HEK293T (cell line): ENCODE results near the gene AMOTL2.

Experiments used
- CTCF ChIA-PET: fragments of 350-600 bp; formaldehyde crosslinking; extraction: SDS; loops from one replicate; lab custom pipeline; 2021; ENCODE audit warnings: antibody characterized with exemption, inconsistent platforms; lab: Yijun Ruan, JAX
- POLR2A ChIA-PET: fragments of 350-600 bp; formaldehyde crosslinking; extraction: SDS; loops from one replicate; lab custom pipeline; 2020; ENCODE audit warnings: antibody characterized with exemption, inconsistent platforms; lab: Yijun Ruan, JAX
- DNase-seq: peaks from one replicate; pipeline ENCODE4 v3.0.0; 2012; ENCODE audit warnings: mixed read lengths; ENCODE audit errors: extremely low spot score
- ARNT ChIP-seq: fragments of 450-650 bp; IDR thresholded peaks from 2 replicates; pipeline ENCODE4 v1.6.1; 2017; ENCODE audit warnings: mild to moderate bottlenecking
- BHLHE40 ChIP-seq: fragments of 450-650 bp; IDR thresholded peaks from 2 replicates; pipeline ENCODE4 v1.6.1; 2016; ENCODE audit warnings: mild to moderate bottlenecking, moderate library complexity, borderline replicate concordance
- CTBP1 ChIP-seq: fragments of 450-650 bp; IDR thresholded peaks from 2 replicates; pipeline ENCODE4 v1.6.1; 2016; ENCODE audit warnings: borderline replicate concordance
- ELF4 ChIP-seq: fragments of 450-650 bp; IDR thresholded peaks from 2 replicates; pipeline ENCODE4 v1.6.1; 2017; ENCODE audit warnings: antibody characterized with exemption
- FOXA1 ChIP-seq: fragments of 450-650 bp; IDR thresholded peaks from 2 replicates; pipeline ENCODE4 v1.6.1; 2016; ENCODE audit warnings: mild to moderate bottlenecking
- FOXK2 ChIP-seq: fragments of 450-650 bp; IDR thresholded peaks from 2 replicates; pipeline ENCODE4 v1.6.1; 2016; ENCODE audit warnings: mild to moderate bottlenecking
- FOXM1 ChIP-seq: fragments of 450-650 bp; IDR thresholded peaks from 2 replicates; pipeline ENCODE4 v1.6.1; 2017; ENCODE audit warnings: mild to moderate bottlenecking, borderline replicate concordance
- HDGF ChIP-seq: fragments of 450-650 bp; IDR thresholded peaks from 2 replicates; pipeline ENCODE4 v1.6.1; 2017; ENCODE audit warnings: antibody characterized with exemption, borderline replicate concordance
- L3MBTL2 ChIP-seq: fragments of 450-650 bp; conservative IDR thresholded peaks from 2 replicates; pipeline ENCODE4 v1.6.1; 2016; ENCODE audit warnings: mild to moderate bottlenecking
- LEF1 ChIP-seq: fragments of 450-650 bp; IDR thresholded peaks from 2 replicates; pipeline ENCODE4 v1.6.1; 2017; ENCODE audit warnings: mild to moderate bottlenecking, borderline replicate concordance
- NFRKB ChIP-seq: fragments of 450-650 bp; IDR thresholded peaks from 2 replicates; pipeline ENCODE4 v1.6.1; 2016; ENCODE audit warnings: mild to moderate bottlenecking, moderate library complexity
- SP1 ChIP-seq: fragments of 450-650 bp; IDR thresholded peaks from 2 replicates; pipeline ENCODE4 v1.6.1; 2017
- SUZ12 ChIP-seq: fragments of 450-650 bp; IDR thresholded peaks from 2 replicates; pipeline ENCODE4 v1.6.1; 2016; ENCODE audit warnings: mild to moderate bottlenecking
- TARDBP ChIP-seq: fragments of 450-650 bp; IDR thresholded peaks from 2 replicates; pipeline ENCODE4 v1.6.1; 2016
- ZNF384 ChIP-seq: fragments of 450-650 bp; IDR thresholded peaks from 2 replicates; pipeline ENCODE4 v1.6.1; 2016
- TF ChIP-seq, protein P1 (sequence below): fragments of 450-650 bp; IDR thresholded peaks from 2 replicates; pipeline ENCODE4 v1.6.1; 2016

The AMOTL2 gene

DNA sequence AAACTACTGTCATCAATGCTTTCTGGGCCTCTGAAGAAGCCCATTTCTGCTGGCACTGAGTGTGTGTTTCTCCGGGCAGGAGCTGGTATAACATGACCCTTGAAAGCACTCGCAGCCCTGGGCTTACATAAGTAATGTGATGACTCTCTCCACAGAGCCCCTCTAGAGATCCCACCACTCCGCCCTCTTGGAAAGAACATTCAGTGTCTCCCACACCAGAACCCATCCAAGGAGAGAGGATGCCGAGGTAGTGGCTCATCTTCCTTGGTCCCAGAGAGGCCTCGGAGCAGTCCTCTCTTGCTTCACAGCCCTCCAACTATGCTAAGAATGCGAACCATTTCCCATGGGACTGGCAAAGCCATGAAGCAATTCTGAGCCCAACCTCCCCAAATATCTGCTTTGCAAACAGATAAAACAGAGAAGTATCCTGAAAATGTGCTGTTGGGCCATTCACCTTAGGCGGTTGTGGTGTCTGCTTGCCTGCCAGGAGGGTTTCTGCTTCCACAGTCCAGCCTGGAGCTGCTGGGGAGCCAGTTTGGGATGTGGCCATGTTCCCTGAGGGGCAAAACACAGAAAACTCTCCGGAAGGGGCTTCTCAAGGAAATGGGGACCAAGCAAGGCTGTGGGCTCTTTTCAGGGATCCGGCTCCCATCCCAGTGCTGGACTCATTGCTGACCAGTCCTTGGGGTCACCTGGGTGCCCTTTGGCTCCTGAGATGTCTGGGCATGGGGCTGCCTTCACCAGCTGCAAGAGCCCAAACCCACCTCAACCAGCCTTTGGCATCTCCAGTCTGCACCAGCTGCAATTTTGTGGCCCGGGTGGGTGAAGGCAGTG is 47.3 kb downstream of the AMOTL2 start:
- ChIA-PET POLR2A (no interaction called here), CTCF (no interaction called here)
- no peak for DNase-seq
- TF ChIP-seq LEF1 (no peak), HDGF (no peak), FOXA1 (no peak), SP1 (no peak), ELF4 (no peak), ARNT (no peak)
- TF ChIP-seq, protein P1, sequence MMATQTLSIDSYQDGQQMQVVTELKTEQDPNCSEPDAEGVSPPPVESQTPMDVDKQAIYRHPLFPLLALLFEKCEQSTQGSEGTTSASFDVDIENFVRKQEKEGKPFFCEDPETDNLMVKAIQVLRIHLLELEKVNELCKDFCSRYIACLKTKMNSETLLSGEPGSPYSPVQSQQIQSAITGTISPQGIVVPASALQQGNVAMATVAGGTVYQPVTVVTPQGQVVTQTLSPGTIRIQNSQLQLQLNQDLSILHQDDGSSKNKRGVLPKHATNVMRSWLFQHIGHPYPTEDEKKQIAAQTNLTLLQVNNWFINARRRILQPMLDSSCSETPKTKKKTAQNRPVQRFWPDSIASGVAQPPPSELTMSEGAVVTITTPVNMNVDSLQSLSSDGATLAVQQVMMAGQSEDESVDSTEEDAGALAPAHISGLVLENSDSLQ, result no peak

- CTCF ChIA-PET, result no interaction called here
Measured at GRCh38 chr3:134326126-134326525, 48.1 kb downstream of the AMOTL2 start.

DNA sequence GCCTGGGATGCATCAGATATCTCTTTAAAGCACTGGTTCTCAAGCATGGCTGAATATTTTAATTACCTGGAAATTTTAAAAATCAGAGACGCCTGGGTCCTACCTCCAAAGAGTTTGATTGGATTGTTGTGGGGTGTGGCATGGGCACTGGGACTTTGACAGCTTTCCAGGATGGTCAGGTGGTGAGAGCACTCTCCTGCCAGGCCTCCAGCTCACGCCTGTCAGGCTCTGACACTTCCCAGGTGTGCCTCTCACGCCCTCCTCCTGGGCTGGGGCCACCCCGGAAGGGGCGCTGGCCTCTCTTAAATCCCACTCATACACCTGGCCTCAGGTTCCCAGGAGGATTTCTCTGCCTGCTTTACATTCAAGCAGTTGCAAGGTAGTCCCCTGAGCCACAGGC is 48.5 kb downstream of the AMOTL2 start:
- CTCF ChIA-PET, result no interaction called here

More at GRCh38 chr3:134326126-134326525, 48.1 kb downstream of the AMOTL2 start:
- no peak for DNase-seq
- POLR2A ChIA-PET, result no interaction called here
- TF ChIP-seq BHLHE40 (no peak), HDGF (no peak), FOXK2 (no peak), FOXM1 (no peak), L3MBTL2 (no peak), SUZ12 (no peak), FOXA1 (no peak), SP1 (no peak), LEF1 (no peak), ZNF384 (no peak), TARDBP (no peak), ELF4 (no peak), NFRKB (no peak), ARNT (no peak), CTBP1 (no peak)
- TF ChIP-seq, protein P1, result no peak

GRCh38 chr3:134325061-134325705 is 49.1 kb downstream of the AMOTL2 start:
- ChIA-PET CTCF (no interaction called here), POLR2A (no interaction called here)
- TF ChIP-seq FOXK2, result no peak
- no peak for TF ChIP-seq LEF1
- TF ChIP-seq ZNF384, result no peak
- no peak for TF ChIP-seq HDGF
- TF ChIP-seq FOXM1, result no peak
- no peak for TF ChIP-seq BHLHE40
- no peak for TF ChIP-seq FOXA1
- TF ChIP-seq SUZ12, result no peak
- no peak for TF ChIP-seq NFRKB
- no peak for TF ChIP-seq SP1
- TF ChIP-seq, protein P1, result no peak
- no peak for TF ChIP-seq ARNT
- no peak for TF ChIP-seq ELF4
- no peak for TF ChIP-seq L3MBTL2
- TF ChIP-seq TARDBP, result no peak

More for the DNA sequence above, 48.5 kb downstream of the AMOTL2 start:
- TF ChIP-seq ELF4 (no peak), L3MBTL2 (no peak), LEF1 (no peak), TARDBP (no peak), FOXM1 (no peak), SUZ12 (no peak), HDGF (no peak), ARNT (no peak), BHLHE40 (no peak), ZNF384 (no peak), NFRKB (no peak), CTBP1 (no peak), FOXK2 (no peak), SP1 (no peak)
- TF ChIP-seq, protein P1, result no peak
- POLR2A ChIA-PET, result no interaction called here
- DNase-seq, result no peak

DNA sequence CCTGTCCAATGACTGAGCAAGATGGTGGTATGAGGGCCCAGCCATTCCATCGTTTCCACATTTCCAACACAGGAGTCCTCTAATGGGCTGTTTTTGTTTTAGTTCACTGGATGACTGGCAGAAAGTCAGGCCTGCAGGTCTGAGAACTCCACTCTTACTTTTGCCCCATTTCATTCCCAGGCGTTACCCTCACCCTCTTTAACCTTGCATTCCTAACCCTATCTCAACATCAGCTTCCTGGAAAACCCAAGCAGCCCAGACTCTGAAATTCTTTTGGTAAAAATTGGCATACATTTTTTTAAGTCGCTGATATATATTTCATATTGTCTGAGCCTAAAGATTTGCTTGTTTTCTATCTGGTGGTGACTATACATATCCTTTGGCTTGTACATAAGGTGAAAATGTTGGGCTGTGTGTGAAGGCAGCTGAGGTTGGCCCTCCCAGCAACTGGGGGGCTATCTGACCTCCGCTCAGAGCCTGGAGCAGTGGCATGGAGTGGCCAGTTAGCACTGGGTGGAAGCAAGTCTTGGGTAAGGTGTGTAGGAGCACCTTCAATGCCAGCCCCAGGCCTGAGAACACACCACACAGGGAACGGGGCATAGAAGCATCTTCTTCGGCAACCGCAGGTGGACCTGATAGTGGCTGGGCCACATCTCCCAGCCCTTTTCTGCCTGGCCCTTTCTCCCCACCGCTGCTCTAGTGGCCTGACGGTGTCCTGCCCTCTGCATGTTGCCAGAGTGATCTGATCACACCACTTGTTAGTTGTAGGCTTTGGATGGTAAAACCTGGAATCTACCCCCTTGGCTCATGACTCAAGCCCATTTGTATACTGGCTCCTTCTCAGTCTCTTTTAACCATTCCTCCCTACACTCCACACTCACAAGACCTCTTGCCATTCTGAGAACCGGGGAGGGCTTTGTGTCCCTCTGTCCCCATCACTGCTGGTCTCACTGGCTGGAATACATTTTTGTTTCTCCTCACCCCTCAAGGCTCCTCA is 50.0 kb downstream of the AMOTL2 start:
- DNase-seq, result no peak
- ChIA-PET CTCF (no interaction called here), POLR2A (no interaction called here)
- TF ChIP-seq SP1 (no peak), NFRKB (no peak), LEF1 (no peak), FOXM1 (no peak), HDGF (no peak), SUZ12 (no peak), ARNT (no peak), L3MBTL2 (no peak), CTBP1 (no peak), ELF4 (no peak), FOXK2 (no peak), TARDBP (no peak), BHLHE40 (no peak)

More at GRCh38 chr3:134325061-134325705, 49.1 kb downstream of the AMOTL2 start:
- no peak for DNase-seq
